Fibroblast of skin of scalp (primary cell): Measurements from ENCODE around the gene NDUFA9. TPM values are rescaled to one million over a fixed set of nuclear protein-coding genes. Genes with fewer than 3 reads are reported as not detected.

Experiments used
- DNase-seq: peaks from one replicate; pipeline ENCODE4 v3.0.0-alpha.2; 2013
- polyA plus RNA-seq, 2 experiments: library from polyadenylated mRNA; unstranded; fragments of 120-200 nt; gene quantifications; one replicate each; pipeline ENCODE4 v1.2.1, GENCODE V29; 2013; ENCODE audit not compliant: insufficient read length in 2 of 2

The NDUFA9 gene
- polyA plus RNA-seq (2013, experiment 1 of 2; ENCODE audit: insufficient read length): 88.2 TPM
- 88.2 TPM for polyA plus RNA-seq (2013, experiment 2 of 2; ENCODE audit: insufficient read length)

GRCh38 chr12:4648501-4649357 lies at the start of gene NDUFA9, which contains the start of gene AKAP3:
TSS of gene NDUFA9 (plus strand) at chr12:4649114. CDS start at chr12:4649127, 13 bp downstream.
TSS of gene AKAP3 (minus strand) at chr12:4649051. CDS start at chr12:4638196, 10,855 bp downstream.
- DNase-seq: peak; percentile 86

GRCh38 chr12:4603421-4603820 lies 45.5 kb upstream of the NDUFA9 start:
- DNase-seq: no peak

- DNase-seq: no peak
Measured at GRCh38 chr12:4603946-4604345, 45.0 kb upstream of the NDUFA9 start.

GRCh38 chr12:4604684-4605193 lies 44.2 kb upstream of the NDUFA9 start:
- peak; percentile 89 for DNase-seq

GRCh38 chr12:4607056-4607455 lies 41.9 kb upstream of the NDUFA9 start:
- DNase-seq: no peak

- DNase-seq: no peak
Measured at GRCh38 chr12:4609071-4609470, 39.8 kb upstream of the NDUFA9 start.

GRCh38 chr12:4610481-4610880 lies 38.4 kb upstream of the NDUFA9 start:
- DNase-seq: no peak

GRCh38 chr12:4615667-4616066 lies 33.2 kb upstream of the NDUFA9 start:
- no peak for DNase-seq

GRCh38 chr12:4621511-4621910 lies 27.4 kb upstream of the NDUFA9 start:
- no peak for DNase-seq

- DNase-seq: no peak
Measured at GRCh38 chr12:4626543-4626942, 22.4 kb upstream of the NDUFA9 start.

- no peak for DNase-seq
Measured at GRCh38 chr12:4628406-4628805, 20.5 kb upstream of the NDUFA9 start.

GRCh38 chr12:4630262-4630661 lies 18.7 kb upstream of the NDUFA9 start:
- DNase-seq: no peak

GRCh38 chr12:4643747-4644146 lies 5.2 kb upstream of the NDUFA9 start:
- no peak for DNase-seq

GRCh38 chr12:4645023-4645422 lies 3.9 kb upstream of the NDUFA9 start:
- DNase-seq: no peak

GRCh38 chr12:4648104-4648500 lies 812 bp upstream of the NDUFA9 start:
- DNase-seq: no peak

GRCh38 chr12:4649358-4649661 lies 396 bp downstream of the NDUFA9 start:
- DNase-seq: no peak

GRCh38 chr12:4653257-4653656 lies 4.3 kb downstream of the NDUFA9 start:
- no peak for DNase-seq

GRCh38 chr12:4653691-4654090 lies 4.8 kb downstream of the NDUFA9 start:
- DNase-seq: no peak

GRCh38 chr12:4663971-4664505 lies 15.1 kb downstream of the NDUFA9 start:
- peak; percentile 92 for DNase-seq

GRCh38 chr12:4665236-4665635 lies 16.3 kb downstream of the NDUFA9 start:
- no peak for DNase-seq

- DNase-seq: no peak
Measured at GRCh38 chr12:4679711-4680110, 30.8 kb downstream of the NDUFA9 start.

- DNase-seq: no peak
Measured at GRCh38 chr12:4681732-4682131, 32.8 kb downstream of the NDUFA9 start.

- DNase-seq: no peak
Measured at GRCh38 chr12:4685317-4685716, 36.4 kb downstream of the NDUFA9 start.

GRCh38 chr12:4690760-4691159 lies 41.8 kb downstream of the NDUFA9 start:
- no peak for DNase-seq
